Measurements from ENCODE around the gene FMN2. TPM values are rescaled to one million over a fixed set of nuclear protein-coding genes. Genes with fewer than 3 reads are reported as not detected.

The FMN2 gene
- total RNA-seq, 1 experiment from 2014 or later = 0.59 TPM

- Histone ChIP-seq H2BK120ac (ENCODE audit: low read depth, low read length, poor library complexity, severe bottlenecking) (no peak overlapping the region), H3K14ac (ENCODE audit: insufficient read depth, low read length) (no peak overlapping the region), H2BK15ac (ENCODE audit: low read depth, low read length) (no peak overlapping the region), H4K5ac (ENCODE audit: insufficient read length, low read depth, low read length) (no peak overlapping the region), H4K91ac (ENCODE audit: insufficient read length, low read depth, low read length) (no peak overlapping the region), H3T11ph (ENCODE audit: low read length) (no peak overlapping the region), H4K8ac (replicated peaks; ENCODE audit: insufficient read length, low read depth, low read length) (no peak overlapping the region), H3K79me2 (ENCODE audit: insufficient read depth, low read length) (no peaks in the 10 kb centered on the region), H3K9me3 (ENCODE audit: control insufficient read depth, low read depth, low read length) (no peaks in the 10 kb centered on the region), H2BK5ac (ENCODE audit: insufficient read length, low read length) (no peak overlapping the region), H3K79me1 (ENCODE audit: insufficient read depth, low read depth, low read length, poor library complexity, severe bottlenecking) (no peaks in the 10 kb centered on the region), H3K4ac (ENCODE audit: low read depth, low read length) (no peak overlapping the region), H3K23ac (ENCODE audit: insufficient read length, low read depth, low read length) (no peak overlapping the region), H3K9ac (ENCODE audit: extremely low read depth, insufficient read length, low read length) (no peak overlapping the region), H3K4me2 (ENCODE audit: insufficient read depth, insufficient read length, low read length) (no peak overlapping the region), H3K18ac (ENCODE audit: insufficient read length, low read depth, low read length) (no peak overlapping the region), H2AFZ (ENCODE audit: low read length) (no peak overlapping the region), H2AK5ac (ENCODE audit: insufficient read length, low read length) (no peak overlapping the region), H3K23me2 (ENCODE audit: insufficient read length, low read depth, low read length, poor library complexity, severe bottlenecking) (no peaks in the 10 kb centered on the region), H4K20me1 (ENCODE audit: control insufficient read depth, insufficient read depth, insufficient read length) (no peaks in the 10 kb centered on the region), H3K27ac (ENCODE audit: insufficient read length, low read depth, low read length) (no peak overlapping the region), H3K56ac (ENCODE audit: insufficient read length, low read depth, low read length) (no peak overlapping the region), H3K27me3 (ENCODE audit: insufficient read depth, low read length) (no peaks in the 10 kb centered on the region), H2BK20ac (ENCODE audit: low read depth, low read length, poor library complexity, severe bottlenecking) (no peak overlapping the region), H3K4me1 (ENCODE audit: insufficient read depth, low read length) (peaks cover 2% of the 10 kb centered on the region; the same call in 1 of the 2 replicates), H2BK12ac (ENCODE audit: insufficient read length, low read depth, low read length) (no peak overlapping the region)
- Mint-ChIP-seq H3K36me3 (ENCODE audit: insufficient read depth in 1 of 3, low read depth in 3 of 3) (no peaks in the 10 kb centered on the region), H3K4me1 (peaks cover 10 to 15% of the 10 kb centered on the region in 2 experiments), H3K27me3 (ENCODE audit: low read depth) (peaks cover 1% of the 10 kb centered on the region; the same call in 1 of the 2 replicates), H3K27ac (no peak overlapping the region), H3K4me3 (no peak overlapping the region), H3K9me3 (no peaks in the 10 kb centered on the region)
- no CpG with 5 or more reads among the region's 2 CpGs for WGBS (ENCODE audit: extremely low coverage, insufficient read length, low lambda C conversion rate)
- TF ChIP-seq CTCF (conservative IDR thresholded peaks at IDR 0.05) = no peak
- no peak for DNase-seq
These were observed 42.9 kb downstream of the FMN2 start for GRCh38 chr1:240134596-240134995.
